NK-92 treated with Interleukin-12 subunit alpha and Interleukin-12 subunit beta, amount 100 ng/mL, for 24 hours (cell line): ENCODE results near the gene ARPC4.

Source experiments
- DNase-seq: peaks from one replicate; lab custom pipeline; 2025; lab: John Stamatoyannopoulos, UW

The ARPC4 gene

DNA sequence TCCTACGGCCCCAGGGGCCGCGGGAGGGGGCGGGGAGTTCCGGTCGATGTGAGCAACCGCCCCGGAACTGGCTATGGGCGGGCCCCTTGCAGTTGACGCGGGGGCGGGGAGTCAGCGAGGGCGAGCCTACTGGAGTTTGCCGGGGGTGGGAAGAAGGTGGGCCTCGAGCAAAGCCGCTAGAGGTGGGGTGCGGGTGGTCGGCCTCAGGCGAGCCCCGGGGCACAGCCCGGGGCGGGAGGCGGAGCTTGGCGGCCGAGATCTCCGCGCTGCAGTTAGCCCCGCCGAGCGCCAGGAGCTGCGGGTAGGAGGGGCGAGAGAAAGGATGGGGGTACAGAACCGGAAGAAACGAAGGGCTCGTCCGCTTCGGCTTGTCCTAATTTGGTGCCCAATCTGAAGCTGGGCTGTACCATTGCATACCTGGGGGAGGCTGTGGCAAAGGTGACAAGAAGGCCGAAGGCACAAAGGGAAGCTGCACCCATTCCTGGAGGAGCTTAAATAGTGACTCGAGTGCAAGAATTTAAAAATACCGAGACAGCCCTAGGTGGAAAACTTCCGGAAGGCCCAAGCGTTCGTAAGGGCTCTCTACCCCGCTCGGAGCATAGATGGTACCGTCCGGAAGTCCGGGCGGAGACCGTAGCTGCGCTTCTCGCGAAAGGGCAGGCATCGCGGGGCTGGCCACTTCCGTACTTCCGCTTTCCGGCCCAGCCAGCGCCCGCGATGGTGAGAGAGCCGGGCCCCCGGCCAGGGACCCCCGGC is at the start of gene ARPC4, which contains the start of gene TADA3:
Gene ARPC4 (plus strand): TSS at position 678 of the 756 bp plus-strand sequence. CDS start 40 bp downstream, at position 718.
Gene TADA3 (minus strand): TSS at position 69 of the 756 bp plus-strand sequence. CDS start 1,007 bp downstream, outside the sequence.
- DNase-seq = peak; percentile 94

DNA sequence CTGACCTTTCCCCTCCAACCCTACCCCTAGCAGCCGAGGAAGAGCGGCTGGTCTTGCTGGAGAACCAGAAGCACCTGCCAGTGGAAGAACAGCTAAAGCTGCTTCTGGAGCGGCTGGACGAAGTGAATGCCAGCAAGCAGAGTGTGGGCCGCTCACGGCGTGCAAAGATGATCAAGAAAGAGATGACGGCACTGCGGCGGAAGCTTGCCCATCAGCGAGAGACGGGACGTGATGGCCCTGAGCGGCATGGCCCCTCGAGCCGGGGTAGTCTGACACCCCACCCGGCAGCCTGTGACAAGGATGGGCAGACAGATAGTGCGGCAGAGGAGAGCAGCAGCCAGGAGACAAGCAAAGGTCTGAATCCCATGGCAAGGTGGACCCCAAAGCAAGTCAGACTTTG is 49.3 kb upstream of the ARPC4 start:
- no peak for DNase-seq

DNA sequence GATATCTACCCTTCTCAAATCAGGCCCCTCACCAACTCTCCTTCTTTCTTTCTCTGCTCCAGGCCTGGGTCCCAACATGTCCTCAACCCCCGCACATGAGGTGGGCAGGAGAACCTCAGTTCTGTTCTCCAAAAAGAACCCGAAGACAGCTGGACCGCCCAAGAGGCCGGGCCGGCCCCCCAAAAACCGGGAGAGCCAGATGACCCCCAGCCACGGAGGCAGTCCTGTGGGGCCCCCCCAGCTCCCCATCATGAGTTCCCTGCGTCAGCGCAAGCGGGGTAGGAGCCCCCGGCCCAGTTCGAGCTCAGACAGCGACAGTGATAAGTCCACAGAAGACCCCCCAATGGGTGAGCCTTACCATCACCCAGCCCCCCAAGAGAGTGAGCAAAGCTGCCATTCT is 48.7 kb upstream of the ARPC4 start:
- no peak for DNase-seq

DNA sequence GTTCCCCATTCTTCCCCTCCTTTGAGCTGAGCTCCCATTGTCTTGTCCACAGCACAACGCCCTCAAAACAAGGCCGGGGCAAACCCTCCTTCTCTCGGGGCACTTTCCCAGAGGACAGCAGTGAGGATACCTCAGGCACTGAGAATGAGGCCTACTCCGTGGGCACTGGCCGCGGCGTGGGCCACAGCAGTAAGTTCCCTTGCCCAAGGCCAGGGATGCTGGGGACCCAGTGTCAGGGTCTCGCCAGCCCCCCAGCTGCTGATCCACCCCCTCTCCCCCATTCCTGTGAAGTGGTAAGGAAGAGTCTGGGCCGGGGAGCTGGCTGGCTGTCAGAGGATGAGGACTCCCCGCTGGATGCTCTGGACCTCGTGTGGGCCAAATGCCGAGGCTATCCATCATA is 47.4 kb upstream of the ARPC4 start:
- no peak for DNase-seq

DNA sequence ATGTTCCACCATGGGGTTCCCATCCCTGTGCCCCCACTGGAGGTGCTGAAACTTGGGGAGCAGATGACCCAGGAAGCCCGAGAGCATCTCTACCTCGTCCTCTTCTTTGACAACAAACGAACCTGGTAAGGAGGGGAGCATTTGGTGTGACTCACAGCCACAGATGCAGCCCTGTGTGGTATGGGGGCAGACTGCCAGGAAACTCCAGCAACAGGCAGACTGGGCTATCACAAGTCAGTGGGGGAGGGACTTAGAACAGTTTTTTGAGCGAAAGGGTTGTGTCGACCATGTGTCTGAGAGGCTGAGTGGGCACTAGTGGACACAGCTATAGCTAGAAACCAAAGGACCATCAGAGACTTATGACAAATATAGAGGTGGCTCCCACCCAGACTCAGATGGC is 46.6 kb upstream of the ARPC4 start:
- DNase-seq = peak; percentile 48

DNA sequence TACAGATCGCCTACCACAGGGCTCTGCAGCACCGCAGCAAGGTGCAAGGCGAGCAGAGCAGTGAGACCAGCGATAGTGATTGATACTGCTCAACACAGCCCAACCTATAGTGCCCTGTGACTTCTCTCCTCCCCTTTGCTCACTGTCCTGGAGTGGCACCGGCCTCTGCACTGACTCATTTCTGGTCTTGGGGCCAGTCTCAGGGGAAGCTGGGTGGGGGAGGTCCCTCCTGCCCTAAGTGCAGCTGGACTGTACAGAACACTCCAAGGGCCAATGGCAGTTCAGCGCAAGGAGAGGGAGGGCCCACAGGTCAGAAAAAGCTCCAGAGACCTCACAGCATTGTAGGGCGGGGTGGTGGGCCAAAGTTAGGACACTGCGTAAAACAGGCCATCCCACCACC is 45.6 kb upstream of the ARPC4 start:
- no peak for DNase-seq

DNA sequence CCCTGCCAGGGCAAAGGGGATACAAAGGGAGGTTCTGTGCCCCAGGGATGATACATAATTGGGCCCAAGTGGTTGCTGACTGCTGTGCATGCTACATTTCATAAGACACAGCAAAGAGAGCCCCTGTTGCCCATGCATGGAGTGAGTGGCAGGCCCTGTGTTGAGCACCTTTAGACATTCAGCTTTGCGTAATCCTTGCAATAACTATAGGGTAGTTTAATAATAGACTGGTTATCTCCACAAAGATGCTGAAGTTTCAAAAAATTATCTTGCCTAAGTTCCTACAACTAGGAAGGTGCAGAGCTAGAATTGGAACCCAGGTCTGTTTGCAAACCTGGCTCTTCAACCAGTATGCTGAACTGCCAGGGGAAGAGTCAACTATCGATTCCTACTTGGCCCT is 44.9 kb upstream of the ARPC4 start:
- no peak for DNase-seq

DNA sequence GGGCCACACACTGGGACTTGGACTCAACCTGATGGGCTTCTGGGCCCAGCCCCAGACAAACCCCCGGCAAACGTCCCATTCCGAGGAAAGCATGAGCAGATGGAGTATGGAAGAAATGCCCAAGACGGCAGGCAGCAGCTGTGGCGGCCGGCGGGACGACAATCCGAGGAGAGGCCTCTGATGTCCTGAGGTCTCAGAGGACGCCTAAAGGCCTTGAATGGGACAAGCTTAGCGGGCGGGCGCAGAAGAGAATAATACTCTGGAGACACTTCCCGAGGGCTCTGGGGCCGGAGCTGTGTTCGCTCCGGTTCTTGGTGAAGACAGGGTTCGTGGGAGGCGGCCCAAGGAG is 43.6 kb upstream of the ARPC4 start:
- no peak for DNase-seq

DNA sequence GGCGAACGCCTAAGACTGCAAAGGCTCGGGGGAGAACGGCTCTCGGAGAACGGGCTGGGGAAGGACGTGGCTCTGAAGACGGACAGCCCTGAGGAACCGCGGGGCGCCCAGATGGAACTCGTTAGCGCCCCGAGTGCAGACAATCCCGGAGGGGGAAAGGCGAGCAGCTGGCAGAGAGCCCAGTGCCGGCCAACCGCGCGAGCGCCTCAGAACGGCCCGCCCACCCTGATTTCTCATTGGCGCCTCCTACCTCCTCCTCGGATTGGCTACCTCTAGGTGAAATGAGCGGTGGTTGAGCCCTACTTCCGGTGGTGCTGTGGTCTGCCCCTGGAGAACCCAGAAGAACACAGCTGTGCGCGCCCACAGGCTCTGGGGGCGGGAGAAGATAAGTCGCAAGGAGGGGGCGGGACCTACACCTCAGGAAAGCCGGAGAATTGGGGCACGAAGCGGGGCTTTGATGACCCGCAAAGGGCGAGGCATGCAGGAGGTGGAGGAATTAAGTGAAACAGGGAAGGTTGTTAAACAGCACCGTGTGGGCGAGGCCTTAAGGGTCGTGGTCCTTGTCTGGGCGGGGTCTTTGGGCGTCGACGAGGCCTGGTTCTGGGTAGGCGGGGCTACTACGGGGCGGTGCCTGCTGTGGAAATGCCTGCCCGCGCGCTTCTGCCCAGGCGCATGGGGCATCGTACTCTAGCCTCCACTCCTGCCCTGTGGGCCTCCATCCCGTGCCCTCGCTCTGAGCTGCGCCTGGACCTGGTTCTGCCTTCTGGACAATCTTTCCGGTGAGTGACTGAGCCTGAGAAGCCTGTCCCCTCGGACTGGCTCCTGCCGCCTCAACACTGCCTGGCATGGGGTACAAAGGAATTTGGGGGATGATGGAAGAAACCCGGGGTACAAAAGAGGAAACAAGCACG is 43.0 kb upstream of the ARPC4 start, which contains the start of gene OGG1:
Gene OGG1 (plus strand): TSS at position 308 of the 911 bp plus-strand sequence. CDS start 335 bp downstream, at position 643.
- DNase-seq = peak; percentile 93

DNA sequence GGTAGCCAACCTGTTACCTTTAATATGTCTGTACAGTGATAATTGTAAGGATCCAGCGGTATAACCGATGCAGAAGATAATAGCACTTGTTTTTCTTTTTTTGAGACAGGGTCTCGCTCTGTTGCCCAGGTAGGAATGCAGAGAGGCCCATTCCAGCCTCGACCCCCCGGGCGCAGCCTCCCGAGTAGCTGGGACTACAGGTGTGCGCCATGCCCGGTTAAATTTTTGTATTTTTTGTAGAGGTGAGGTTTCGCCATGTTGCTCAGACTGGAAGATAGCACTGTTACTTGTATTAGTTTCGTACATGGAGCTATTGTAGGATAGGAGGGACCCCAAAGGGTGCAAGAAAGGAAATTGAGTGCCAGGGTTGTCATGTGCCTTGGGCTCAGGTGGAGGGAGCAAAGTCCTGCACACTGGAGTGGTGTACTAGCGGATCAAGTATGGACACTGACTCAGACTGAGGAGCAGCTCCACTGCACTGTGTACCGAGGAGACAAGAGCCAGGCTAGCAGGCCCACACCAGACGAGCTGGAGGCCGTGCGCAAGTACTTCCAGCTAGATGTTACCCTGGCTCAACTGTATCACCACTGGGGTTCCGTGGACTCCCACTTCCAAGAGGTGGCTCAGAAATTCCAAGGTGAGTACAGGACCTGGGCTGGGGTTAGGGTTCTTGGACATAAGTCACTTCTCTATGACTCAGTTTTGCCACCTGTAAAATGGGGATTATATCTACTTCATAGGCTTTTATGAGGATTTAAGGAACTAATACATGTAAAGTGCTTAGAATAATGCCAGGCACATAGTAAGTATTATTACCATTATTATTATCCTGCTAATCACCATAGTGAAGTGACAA is 42.1 kb upstream of the ARPC4 start:
- no peak for DNase-seq

DNA sequence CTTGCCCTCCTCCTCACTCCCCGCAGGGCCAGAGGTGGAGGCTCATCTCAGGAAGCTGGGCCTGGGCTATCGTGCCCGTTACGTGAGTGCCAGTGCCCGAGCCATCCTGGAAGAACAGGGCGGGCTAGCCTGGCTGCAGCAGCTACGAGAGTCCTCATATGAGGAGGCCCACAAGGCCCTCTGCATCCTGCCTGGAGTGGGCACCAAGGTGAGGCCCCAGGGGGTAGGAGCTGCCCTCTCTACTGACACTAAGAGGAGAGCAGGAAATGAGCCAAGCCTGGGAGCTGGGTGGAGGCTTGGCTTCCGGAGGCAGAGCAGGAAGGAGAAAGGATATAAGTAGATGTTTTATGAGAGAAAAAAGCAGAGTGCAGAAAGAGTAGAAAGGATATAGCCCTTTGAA is 38.2 kb upstream of the ARPC4 start:
- no peak for DNase-seq

DNA sequence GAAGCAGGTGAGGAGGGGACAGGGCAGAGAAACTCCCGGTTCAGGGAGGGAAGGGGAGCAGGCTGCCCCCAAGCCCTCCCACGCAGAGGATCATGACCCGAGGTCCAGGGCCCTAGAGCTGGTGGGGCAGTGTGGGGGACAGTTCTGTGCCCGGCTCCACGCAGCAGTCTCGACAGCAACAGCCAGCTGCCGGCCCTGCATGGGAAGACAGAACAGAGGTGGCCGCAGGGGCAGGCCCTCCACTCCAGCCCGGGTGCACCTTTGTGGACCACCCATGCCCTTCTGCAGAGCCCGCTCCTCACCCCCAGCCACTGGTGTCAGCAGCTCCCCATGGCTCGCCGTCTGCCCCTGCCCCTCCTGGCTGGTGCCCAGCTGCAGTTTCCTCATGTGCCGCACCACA is 35.5 kb upstream of the ARPC4 start:
- no peak for DNase-seq

DNA sequence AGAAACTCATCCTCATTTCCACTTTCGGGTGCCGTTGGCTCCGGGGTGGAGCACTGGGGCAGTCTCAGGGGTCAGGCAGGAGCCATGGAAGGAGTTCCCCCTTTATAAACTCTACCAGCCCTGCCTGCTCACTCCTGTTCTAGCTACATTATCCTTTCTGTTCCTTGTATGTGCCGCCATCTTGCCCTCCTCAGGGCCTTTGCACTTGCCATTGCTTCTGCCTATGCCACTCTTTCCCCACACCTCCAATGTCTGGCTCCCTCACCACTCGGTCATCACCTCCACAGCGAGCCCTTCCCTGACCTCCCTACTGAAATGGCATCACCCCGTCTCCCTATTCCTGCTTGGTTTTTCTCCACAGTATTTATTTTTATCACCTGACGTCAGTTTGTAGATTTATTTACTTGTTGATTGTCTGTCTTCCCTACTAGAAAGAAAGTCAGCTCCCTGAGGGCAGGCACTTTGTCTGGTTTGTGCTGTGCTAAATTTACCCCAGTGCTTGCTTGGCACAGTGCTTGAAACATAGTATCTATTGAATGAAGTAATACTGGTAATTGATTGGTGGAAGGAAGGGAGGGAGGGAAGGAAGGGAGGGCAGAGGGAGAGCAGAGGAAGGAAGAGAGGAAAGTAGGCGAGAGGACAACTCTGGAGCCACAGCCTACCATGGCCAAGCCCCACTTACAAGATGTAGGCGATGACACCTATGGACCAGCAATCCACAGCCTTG is 31.9 kb upstream of the ARPC4 start:
- DNase-seq = no peak

DNA sequence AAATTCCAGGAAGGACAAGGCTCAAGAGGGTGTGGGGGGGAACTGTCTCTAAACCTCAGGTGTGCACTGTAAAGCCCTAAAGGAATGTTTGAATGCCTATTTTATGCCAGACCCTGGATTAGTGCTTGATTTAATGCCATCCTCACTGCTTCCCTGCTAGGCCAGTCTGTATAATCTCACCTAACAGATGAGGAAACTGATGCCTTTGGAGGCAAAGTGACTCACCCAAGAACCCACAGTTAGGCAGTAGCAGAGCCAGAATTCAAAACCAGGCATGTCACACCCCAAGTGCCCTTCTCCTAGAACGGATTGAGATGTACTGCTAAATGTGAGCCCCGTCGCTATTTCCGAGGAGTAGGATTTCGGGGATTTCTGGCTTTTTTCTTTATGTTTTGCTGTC is 31.0 kb upstream of the ARPC4 start:
- no peak for DNase-seq

DNA sequence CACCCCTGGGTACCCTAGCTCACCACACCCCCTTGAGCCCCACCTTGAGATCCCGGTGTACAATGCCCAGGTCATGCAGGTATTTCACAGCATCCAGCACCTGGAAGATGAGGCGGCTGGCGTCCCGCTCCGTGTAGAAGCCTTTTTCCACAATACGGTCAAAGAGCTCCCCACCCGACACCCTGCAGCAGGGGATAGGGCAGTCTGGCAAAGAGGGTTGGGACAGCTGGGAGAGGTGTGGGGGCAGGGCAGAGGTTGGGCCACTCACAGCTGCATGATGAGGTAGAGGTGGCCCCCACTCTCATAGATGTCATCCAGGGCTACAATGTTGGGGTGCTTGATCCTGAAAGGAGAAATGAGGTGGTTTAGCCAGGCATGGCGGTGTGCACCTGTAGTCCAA is 30.0 kb upstream of the ARPC4 start:
- DNase-seq = no peak

DNA sequence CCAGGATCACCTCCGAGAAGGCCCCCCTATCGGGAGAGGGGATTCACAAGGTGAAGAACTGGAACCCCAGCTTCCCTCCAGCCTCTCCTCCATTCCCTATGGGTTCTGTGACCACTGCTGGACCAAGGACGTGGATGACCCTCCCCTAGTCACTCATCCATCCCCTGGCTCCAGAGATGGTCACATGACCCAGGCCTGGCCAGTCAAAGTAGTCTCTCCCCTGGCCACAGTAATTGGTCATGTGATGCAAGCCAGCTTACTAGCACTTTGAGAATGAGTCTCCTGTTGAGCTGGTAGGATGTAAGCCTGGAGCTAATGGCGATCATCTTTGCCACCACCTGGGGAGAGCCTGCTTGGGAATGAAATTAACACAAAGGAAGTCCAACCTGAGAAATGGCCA is 27.0 kb upstream of the ARPC4 start:
- DNase-seq = no peak

DNA sequence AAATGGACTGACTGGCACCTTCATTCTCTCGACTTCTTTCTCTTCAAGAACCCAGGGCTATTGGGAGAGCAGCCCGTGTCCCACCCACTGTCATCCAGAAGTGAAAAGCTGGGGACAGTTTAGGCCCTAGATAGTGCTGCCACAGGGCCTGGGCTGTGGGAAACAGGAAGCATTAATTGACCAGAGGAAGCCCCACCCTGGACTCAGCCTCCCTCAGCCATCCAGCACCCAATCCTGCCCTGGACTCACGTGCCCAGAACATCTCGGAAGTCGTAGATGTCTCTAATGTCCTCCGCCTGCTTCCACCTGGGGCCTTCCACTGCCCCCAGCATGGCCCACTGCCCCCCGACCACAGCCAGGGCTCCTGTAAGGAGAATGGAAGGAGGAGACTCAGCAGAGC is 25.5 kb upstream of the ARPC4 start:
- no peak for DNase-seq

DNA sequence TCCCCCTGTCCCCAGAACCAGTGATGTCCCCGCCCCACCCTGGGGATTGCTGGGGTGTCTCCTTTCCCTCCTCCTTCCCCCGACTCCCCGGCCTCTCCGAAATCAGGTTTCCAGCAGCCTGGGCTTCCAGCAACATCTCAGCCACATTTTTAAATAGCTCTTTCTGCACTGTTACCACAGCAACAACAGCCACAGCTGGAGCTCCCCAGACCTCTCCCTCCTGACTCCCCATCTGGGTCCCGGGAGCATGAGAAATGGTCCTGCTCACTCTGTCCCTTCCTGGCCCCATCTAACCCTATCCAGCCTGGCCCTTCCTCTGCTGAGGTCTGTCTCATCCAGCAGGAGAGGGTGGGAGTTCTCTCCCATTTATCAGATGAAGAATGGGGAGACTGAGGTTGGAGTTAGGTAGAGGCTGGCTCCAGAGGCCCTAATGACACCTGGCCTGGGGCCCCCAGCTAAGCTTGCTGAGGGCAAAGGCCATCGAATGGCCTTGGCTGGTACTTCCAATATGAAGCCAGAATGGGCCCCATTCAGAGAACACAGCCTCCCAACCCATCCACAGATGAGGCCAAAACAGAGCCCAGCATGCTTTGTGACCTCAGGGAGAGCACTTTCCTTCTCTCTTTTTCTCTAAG is 24.6 kb upstream of the ARPC4 start:
- DNase-seq = no peak

DNA sequence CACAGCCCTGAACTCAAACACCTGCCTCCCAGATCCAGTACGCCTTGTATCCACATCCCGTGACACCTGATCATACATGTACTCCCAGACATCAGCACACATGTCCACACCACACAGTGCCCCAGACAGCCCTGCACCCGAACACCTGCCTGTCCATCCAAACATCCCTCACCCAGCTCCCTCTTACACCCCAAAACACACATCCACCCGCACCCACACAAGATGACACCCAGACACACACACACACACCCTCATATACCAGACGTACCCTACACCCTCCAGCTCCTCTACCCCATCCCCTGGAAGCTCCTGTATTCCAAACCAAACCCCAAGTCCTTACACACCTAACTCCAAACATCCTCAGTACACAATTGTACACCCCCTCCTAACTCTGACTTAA is 23.9 kb upstream of the ARPC4 start:
- no peak for DNase-seq

DNA sequence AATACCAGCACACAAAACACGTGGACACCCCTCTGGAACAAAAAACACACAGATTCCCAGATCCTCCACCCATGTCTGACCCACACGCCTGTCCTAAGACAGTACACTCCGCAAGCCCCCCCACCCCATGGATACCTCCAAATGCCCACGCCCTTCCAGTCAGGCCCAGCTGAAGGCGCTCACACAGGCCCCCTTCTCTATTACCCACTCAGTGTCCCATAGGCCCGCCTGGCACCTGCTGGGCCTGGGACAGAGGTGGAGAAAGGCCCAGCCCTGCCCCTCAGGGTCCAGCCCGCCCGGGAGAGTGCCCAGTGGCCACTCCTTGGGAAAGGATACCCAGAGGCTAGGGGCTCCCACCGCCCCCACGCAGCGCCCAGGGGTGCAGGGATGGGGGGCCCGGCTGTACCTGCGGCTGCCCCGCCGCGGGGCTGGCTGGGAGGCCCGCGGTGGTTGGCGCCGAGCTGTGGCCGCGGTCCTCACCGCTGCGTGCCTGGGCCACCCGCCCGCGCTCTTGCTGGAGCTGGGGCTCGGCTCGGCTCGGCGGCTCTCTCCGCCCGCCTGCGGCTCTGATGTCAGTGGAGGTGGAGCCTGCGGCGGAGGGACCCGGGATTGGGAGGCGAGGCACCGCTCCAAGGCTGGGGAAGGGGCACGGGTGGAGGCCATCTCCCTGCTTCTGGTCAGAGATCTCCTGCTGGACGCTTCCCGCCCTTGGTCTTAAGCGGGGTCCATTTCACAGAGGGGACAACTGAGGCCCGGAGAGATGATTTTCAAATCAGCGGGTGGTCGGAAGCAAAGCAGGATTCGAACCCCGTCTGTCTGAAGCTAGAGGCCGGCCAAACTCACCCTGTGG is 23.2 kb upstream of the ARPC4 start, which contains the start of gene CAMK1:
Gene CAMK1 (minus strand): TSS at position 522 of the 850 bp plus-strand sequence. CDS start 2,198 bp downstream, outside the sequence.
- no peak for DNase-seq
